WTC11 (cell line): ENCODE results near the gene ARHGEF18. TPM values are rescaled to one million over a fixed set of nuclear protein-coding genes. Genes with fewer than 3 reads are reported as not detected.

Experiments used
- ATAC-seq: fragments of 200-7000 bp; cut with Tn5 transposase; 2 replicates; pipeline ENCODE4 v1.10.0; 2021; ENCODE audit warnings: mild to moderate bottlenecking, moderate library complexity
- CTCF ChIA-PET: fragments of 300-600 bp; sonication (Branson Sonifier 250); formaldehyde crosslinking; loops from one replicate; lab custom pipeline; 2021; ENCODE audit warnings: antibody characterized with exemption; lab: Charles Lee
- POLR2A ChIA-PET: fragments of 350-600 bp; sonication (Branson Sonifier 250); formaldehyde crosslinking; loops from one replicate; lab custom pipeline; 2021; ENCODE audit warnings: antibody characterized with exemption; lab: Charles Lee
- DNase-seq: peaks from one replicate; pipeline ENCODE4 v3.0.0; 2021; ENCODE audit warnings: low spot score
- H3K27ac Mint-ChIP-seq: 2 replicates; pipeline ENCODE4 v1.8.0; 2021; ENCODE audit warnings: mixed read lengths
- H3K27me3 Mint-ChIP-seq: 2 replicates; pipeline ENCODE4 v1.8.0; 2021; ENCODE audit warnings: low read depth, mild to moderate bottlenecking, moderate library complexity, mixed read lengths
- H3K36me3 Mint-ChIP-seq: 2 replicates; pipeline ENCODE4 v1.8.0; 2021; ENCODE audit warnings: mixed read lengths
- H3K4me1 Mint-ChIP-seq: 2 replicates; pipeline ENCODE4 v1.8.0; 2022; ENCODE audit warnings: mixed read lengths
- H3K4me3 Mint-ChIP-seq: 2 replicates; pipeline ENCODE4 v1.8.0; 2021; ENCODE audit warnings: mild to moderate bottlenecking, moderate library complexity, mixed read lengths
- H3K9me3 Mint-ChIP-seq: 2 replicates; pipeline ENCODE4 v1.8.0; 2021; ENCODE audit warnings: mixed read lengths
- CDX4 ChIP-seq: fragments of 250-450 bp; sonication (Bioruptor Pico); IDR thresholded peaks from 2 replicates; pipeline ENCODE4 v1.9.0; 2021; ENCODE audit warnings: moderate library complexity, mild to moderate bottlenecking, inconsistent platforms, borderline replicate concordance
- CREM ChIP-seq: sonication (generic); formaldehyde crosslinking; IDR thresholded peaks from 2 replicates; pipeline ENCODE4 v1.8.1; 2022; ENCODE audit warnings: mild to moderate bottlenecking, missing genetic modification reagents, moderate library complexity
- E2F1 ChIP-seq: sonication (generic); formaldehyde crosslinking; IDR thresholded peaks from 2 replicates; pipeline ENCODE4 v1.8.0; 2022; ENCODE audit warnings: mild to moderate bottlenecking, missing genetic modification reagents
- GTF2I ChIP-seq: fragments of 250-450 bp; sonication (Bioruptor Pico); conservative IDR thresholded peaks from 2 replicates; pipeline ENCODE4 v1.4.0; 2021; ENCODE audit warnings: mild to moderate bottlenecking
- HMGXB4 ChIP-seq: sonication (generic); formaldehyde crosslinking; IDR thresholded peaks from 2 replicates; pipeline ENCODE4 v1.8.1; 2023; ENCODE audit warnings: mild to moderate bottlenecking, moderate library complexity, missing genetic modification reagents
- IRF1 ChIP-seq: sonication (generic); formaldehyde crosslinking; IDR thresholded peaks from 2 replicates; pipeline ENCODE4 v1.8.0; 2023; ENCODE audit warnings: missing genetic modification reagents
- IRF2 ChIP-seq: sonication (generic); formaldehyde crosslinking; IDR thresholded peaks from 2 replicates; pipeline ENCODE4 v1.8.0; 2022; ENCODE audit warnings: low read depth, missing genetic modification reagents, borderline replicate concordance
- KAT7 ChIP-seq: sonication (generic); formaldehyde crosslinking; IDR thresholded peaks from 2 replicates; pipeline ENCODE4 v1.8.1; 2023; ENCODE audit warnings: missing genetic modification reagents, mild to moderate bottlenecking, borderline replicate concordance
- MLX ChIP-seq: sonication (generic); formaldehyde crosslinking; IDR thresholded peaks from 2 replicates; pipeline ENCODE4 v1.8.1; 2023; ENCODE audit warnings: mild to moderate bottlenecking, missing genetic modification reagents, moderate library complexity
- NFATC4 ChIP-seq: fragments of 250-450 bp; sonication (Bioruptor Pico); IDR thresholded peaks from 2 replicates; pipeline ENCODE4 v1.9.0; 2021; ENCODE audit warnings: mild to moderate bottlenecking
- NFE2L1 ChIP-seq: sonication (generic); formaldehyde crosslinking; IDR thresholded peaks from 2 replicates; pipeline ENCODE4 v1.8.1; 2023; ENCODE audit warnings: missing genetic modification reagents
- NFYB ChIP-seq: sonication (generic); formaldehyde crosslinking; conservative IDR thresholded peaks from 2 replicates; pipeline ENCODE4 v1.8.0; 2022; ENCODE audit warnings: low read depth, missing genetic modification reagents
- PRDM15 ChIP-seq: sonication (generic); formaldehyde crosslinking; IDR thresholded peaks from 2 replicates; pipeline ENCODE4 v1.8.0; 2022; ENCODE audit warnings: missing genetic modification reagents
- RORB ChIP-seq: fragments of 250-450 bp; sonication (Bioruptor Pico); IDR thresholded peaks from 2 replicates; pipeline ENCODE4 v1.9.0; 2021; ENCODE audit warnings: mild to moderate bottlenecking
- SOX15 ChIP-seq: fragments of 250-450 bp; sonication (Bioruptor Pico); IDR thresholded peaks from 2 replicates; pipeline ENCODE4 v1.9.0; 2021; ENCODE audit warnings: mild to moderate bottlenecking
- SP1 ChIP-seq: sonication (generic); formaldehyde crosslinking; conservative IDR thresholded peaks from 2 replicates; pipeline ENCODE4 v1.8.1; 2022; ENCODE audit warnings: missing genetic modification reagents
- TCF7 ChIP-seq: sonication (generic); formaldehyde crosslinking; IDR thresholded peaks from 2 replicates; pipeline ENCODE4 v1.8.0; 2022; ENCODE audit warnings: mild to moderate bottlenecking, low read depth, missing genetic modification reagents, moderate library complexity
- TP53 ChIP-seq: sonication (generic); formaldehyde crosslinking; IDR thresholded peaks from 2 replicates; pipeline ENCODE4 v1.8.1; 2023; ENCODE audit warnings: mild to moderate bottlenecking, missing genetic modification reagents
- ZBTB21 ChIP-seq: sonication (generic); formaldehyde crosslinking; IDR thresholded peaks from 2 replicates; pipeline ENCODE4 v1.8.1; 2023; ENCODE audit warnings: mild to moderate bottlenecking, missing genetic modification reagents, borderline replicate concordance
- ZBTB43 ChIP-seq: sonication (generic); formaldehyde crosslinking; IDR thresholded peaks from 2 replicates; pipeline ENCODE4 v1.8.1; 2023; ENCODE audit warnings: mild to moderate bottlenecking, missing genetic modification reagents
- ZNF138 ChIP-seq: sonication (generic); formaldehyde crosslinking; conservative IDR thresholded peaks from 2 replicates; pipeline ENCODE4 v1.8.1; 2022; ENCODE audit warnings: mild to moderate bottlenecking, moderate library complexity, missing genetic modification reagents
- ZNF232 ChIP-seq: sonication (generic); formaldehyde crosslinking; IDR thresholded peaks from 2 replicates; pipeline ENCODE4 v1.8.0; 2022; ENCODE audit warnings: mild to moderate bottlenecking, missing genetic modification reagents
- ZNF263 ChIP-seq: sonication (generic); formaldehyde crosslinking; IDR thresholded peaks from 2 replicates; pipeline ENCODE4 v1.8.1; 2022; ENCODE audit warnings: low read depth, mild to moderate bottlenecking, moderate library complexity, missing genetic modification reagents
- ZNF416 ChIP-seq: fragments of 250-450 bp; sonication (Bioruptor Pico); IDR thresholded peaks from 2 replicates; pipeline ENCODE4 v1.9.0; 2021; ENCODE audit warnings: mild to moderate bottlenecking, inconsistent platforms
- total RNA-seq: library from RNA; stranded (reverse); gene quantifications from 3 replicates; pipeline ENCODE4 v1.2.3, GENCODE V29; 2021
- TF ChIP-seq, protein P1 (sequence below): sonication (generic); formaldehyde crosslinking; IDR thresholded peaks from 2 replicates; pipeline ENCODE4 v1.8.1; 2023; ENCODE audit warnings: mild to moderate bottlenecking, missing genetic modification reagents, moderate library complexity
- TF ChIP-seq, protein P2 (sequence below): sonication (generic); formaldehyde crosslinking; IDR thresholded peaks from 2 replicates; pipeline ENCODE4 v1.8.0; 2022; ENCODE audit warnings: mild to moderate bottlenecking, missing genetic modification reagents

ARHGEF18 gene
- total RNA-seq, 1 experiment from 2014 or later, result 56.1 TPM

- TF ChIP-seq NFYB (CRISPR knock-in tag) (no peak), GTF2I (CRISPR knock-in tag) (no peak), ZNF232 (CRISPR knock-in tag) (no peak), E2F1 (no peak), ZBTB43 (CRISPR knock-in tag) (no peak), IRF2 (CRISPR knock-in tag) (no peak), RORB (CRISPR knock-in tag) (no peak), ZNF263 (CRISPR knock-in tag) (no peak), SP1 (CRISPR knock-in tag) (no peak), CDX4 (CRISPR knock-in tag) (no peak), ZNF416 (CRISPR knock-in tag) (no peak), NFATC4 (no peak), ZNF138 (no peak), CREM (no peak)
- TF ChIP-seq, protein P1, sequence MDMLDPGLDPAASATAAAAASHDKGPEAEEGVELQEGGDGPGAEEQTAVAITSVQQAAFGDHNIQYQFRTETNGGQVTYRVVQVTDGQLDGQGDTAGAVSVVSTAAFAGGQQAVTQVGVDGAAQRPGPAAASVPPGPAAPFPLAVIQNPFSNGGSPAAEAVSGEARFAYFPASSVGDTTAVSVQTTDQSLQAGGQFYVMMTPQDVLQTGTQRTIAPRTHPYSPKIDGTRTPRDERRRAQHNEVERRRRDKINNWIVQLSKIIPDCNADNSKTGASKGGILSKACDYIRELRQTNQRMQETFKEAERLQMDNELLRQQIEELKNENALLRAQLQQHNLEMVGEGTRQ (CRISPR knock-in tag), result no peak
- peaks cover 4% of the 10 kb centered on the region; the same call in 1 of the 2 replicates for H3K27me3 Mint-ChIP-seq
- H3K4me3 Mint-ChIP-seq, result no peak overlapping the region
- CTCF ChIA-PET, result no interaction called here
- POLR2A ChIA-PET, result no interaction called here
- no peak overlapping the region for H3K27ac Mint-ChIP-seq
- peaks cover 4% of the 10 kb centered on the region for H3K4me1 Mint-ChIP-seq
- ATAC-seq (no peak), DNase-seq (no peak)
- no peaks in the 10 kb centered on the region for H3K9me3 Mint-ChIP-seq
- H3K36me3 Mint-ChIP-seq, result no peaks in the 10 kb centered on the region
These were observed 24.1 kb downstream of the ARHGEF18 start for GRCh38 chr19:7372810-7373209.

DNA sequence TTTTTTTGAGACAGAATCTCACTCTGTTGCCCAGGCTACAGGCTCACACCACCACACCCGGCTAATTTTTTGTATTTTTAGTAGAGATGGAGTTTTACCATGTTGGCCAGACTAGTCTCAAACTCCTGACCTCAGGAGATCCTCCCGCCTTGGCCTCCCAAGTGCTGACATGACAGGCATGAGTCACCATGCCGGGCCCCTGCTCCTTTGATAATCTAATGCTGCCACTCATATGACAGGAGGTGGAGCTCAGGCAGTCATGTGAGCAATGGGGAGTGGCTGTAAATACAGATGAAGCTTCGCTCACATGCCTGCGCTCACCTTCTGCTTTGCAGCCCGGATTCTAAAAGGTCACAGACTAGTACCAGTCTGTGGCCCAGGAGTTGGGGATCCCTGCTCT, 25.1 kb downstream of the ARHGEF18 start:
- H3K4me3 Mint-ChIP-seq, result no peak overlapping the region
- TF ChIP-seq TP53 (CRISPR knock-in tag), result no peak
- no peak for TF ChIP-seq IRF1 (CRISPR knock-in tag)
- TF ChIP-seq NFE2L1 (CRISPR knock-in tag), result no peak
- TF ChIP-seq SOX15 (CRISPR knock-in tag), result no peak
- no peak for TF ChIP-seq NFATC4
- no peak for TF ChIP-seq KAT7
- no peak for TF ChIP-seq HMGXB4
- TF ChIP-seq SP1 (CRISPR knock-in tag), result no peak
- TF ChIP-seq TCF7, result no peak
- no peak for TF ChIP-seq ZBTB21 (CRISPR knock-in tag)
- TF ChIP-seq ZNF416 (CRISPR knock-in tag), result no peak
- no peak for TF ChIP-seq MLX
- TF ChIP-seq PRDM15 (CRISPR knock-in tag), result no peak
- TF ChIP-seq, protein P2, sequence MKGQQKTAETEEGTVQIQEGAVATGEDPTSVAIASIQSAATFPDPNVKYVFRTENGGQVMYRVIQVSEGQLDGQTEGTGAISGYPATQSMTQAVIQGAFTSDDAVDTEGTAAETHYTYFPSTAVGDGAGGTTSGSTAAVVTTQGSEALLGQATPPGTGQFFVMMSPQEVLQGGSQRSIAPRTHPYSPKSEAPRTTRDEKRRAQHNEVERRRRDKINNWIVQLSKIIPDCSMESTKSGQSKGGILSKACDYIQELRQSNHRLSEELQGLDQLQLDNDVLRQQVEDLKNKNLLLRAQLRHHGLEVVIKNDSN, result no peak; the same call in 1 of the 2 replicates
- H3K27me3 Mint-ChIP-seq, result peaks cover 4% of the 10 kb centered on the region; the same call in 1 of the 2 replicates
- CTCF ChIA-PET, result interaction anchor here (2.2 kb wide), 1 partner anchor 19 kb away, joined by 7 read pairs; no protein-coding TSS in a partner anchor
- no peak overlapping the region for H3K27ac Mint-ChIP-seq
- no peaks in the 10 kb centered on the region for H3K9me3 Mint-ChIP-seq
- POLR2A ChIA-PET, result no interaction called here
- H3K36me3 Mint-ChIP-seq, result no peaks in the 10 kb centered on the region
- no peak for DNase-seq
- peaks cover 4% of the 10 kb centered on the region for H3K4me1 Mint-ChIP-seq
- ATAC-seq, result no peak
